ENCODE measurements around the gene IRF9. TPM values are rescaled to one million over a fixed set of nuclear protein-coding genes. Genes with fewer than 3 reads are reported as not detected.

Gene IRF9
- total and polyA plus RNA-seq, 11 donors, result 23.4 to 169 (median 29.8) TPM

GRCh38 chr14:24177891-24178290 is 16.8 kb downstream of the IRF9 start:
- H3K4me3 ChIP-seq, result no peak overlapping the region
- ATAC-seq, result no peak
- peaks cover 0 to 94% (median 57%) of the 10 kb centered on the region in 9 donors for H3K36me3 ChIP-seq
- H3K27me3 ChIP-seq, result no peaks in the 10 kb centered on the region
- no peak for DNase-seq
- peaks cover 0 to 17% (median 9%) of the 10 kb centered on the region in 12 donors for H3K4me1 ChIP-seq
- 90 to 94% (median 92%) methylated on average over 9 to 14 of the region's 14 CpGs for whole genome bisulfite sequencing, 4 donors
- TF ChIP-seq CTCF (IDR thresholded peaks at IDR 0.05) (no peak), POLR2A (IDR thresholded peaks at IDR 0.05) (no peak)
- intact Hi-C loops (cut with DNase I), result no loop called here
- no peak overlapping the region for H3K27ac ChIP-seq
- H3K9me3 ChIP-seq, result no peaks in the 10 kb centered on the region

GRCh38 chr14:24178399-24179178 is 17.5 kb downstream of the IRF9 start:
- Histone ChIP-seq H3K4me3 (no peak overlapping the region), H3K27ac (peak overlapping the region in 2 of 12 donors; percentile 53 to 86), H3K27me3 (no peaks in the 10 kb centered on the region), H3K4me1 (peaks cover 0 to 17% (median 9%) of the 10 kb centered on the region in 12 donors), H3K9me3 (no peaks in the 10 kb centered on the region), H3K36me3 (peaks cover 0 to 94% (median 63%) of the 10 kb centered on the region in 9 donors)
- WGBS, 4 donors, result 87 to 95% (median 92%) methylated on average over 11 to 12 of the region's 12 CpGs
- ATAC-seq (no peak), DNase-seq (no peak)
- intact Hi-C loops (cut with DNase I), result no loop called here
- no peak for TF ChIP-seq CTCF (IDR thresholded peaks at IDR 0.05)
- no peak for TF ChIP-seq POLR2A (IDR thresholded peaks at IDR 0.05)

GRCh38 chr14:24179294-24179960 is 18.4 kb downstream of the IRF9 start:
- H3K36me3 ChIP-seq, result peaks cover 4 to 95% (median 71%) of the 10 kb centered on the region in 9 donors
- no peak for TF ChIP-seq CTCF (IDR thresholded peaks at IDR 0.05)
- TF ChIP-seq POLR2A (IDR thresholded peaks at IDR 0.05), result no peak

More at GRCh38 chr14:24179294-24179960, 18.4 kb downstream of the IRF9 start:
- 86 to 92% (median 89%) methylated on average over 8 to 14 of the region's 14 CpGs for WGBS, 4 donors
- no peaks in the 10 kb centered on the region for H3K9me3 ChIP-seq
- H3K27ac ChIP-seq, result peak overlapping the region; percentile 45 to 86 (median 68)
- no peaks in the 10 kb centered on the region for H3K27me3 ChIP-seq
- ATAC-seq (peak in 3 of 4 donors; percentile 3 to 17 (median 16)), DNase-seq (no peak)
- peaks cover 0 to 17% (median 9%) of the 10 kb centered on the region in 12 donors for H3K4me1 ChIP-seq
- intact Hi-C loops (cut with DNase I), result no loop called here
- H3K4me3 ChIP-seq, result no peak overlapping the region
